ENCODE results near the gene PNPLA2.

Gene PNPLA2

GRCh38 chr11:842370-843002 lies 23.8 kb downstream of the PNPLA2 start, which contains the start of the genes POLR2L and TSPAN4:
TSS of gene POLR2L (minus strand) at chr11:842529. CDS start at chr11:842508, 21 bp downstream.
TSS of gene TSPAN4 (plus strand) at chr11:842852. CDS start at chr11:850305, 7,453 bp downstream.
- DNase-seq (ENCODE audit: low read depth in 1 of 2, low spot score in 1 of 2), result peak; percentile 77 to 88

GRCh38 chr11:843086-843734 lies 24.5 kb downstream of the PNPLA2 start:
- DNase-seq (ENCODE audit: low read depth in 1 of 2, low spot score in 1 of 2), result no peak

GRCh38 chr11:843818-844692 lies 25.3 kb downstream of the PNPLA2 start:
- DNase-seq (ENCODE audit: low read depth in 1 of 2, low spot score in 1 of 2), result no peak

GRCh38 chr11:844693-845644 lies 26.3 kb downstream of the PNPLA2 start:
- no peak for DNase-seq (ENCODE audit: low read depth in 1 of 2, low spot score in 1 of 2)

GRCh38 chr11:845872-846495 lies 27.3 kb downstream of the PNPLA2 start:
- no peak for DNase-seq (ENCODE audit: low read depth in 1 of 2, low spot score in 1 of 2)

- DNase-seq (ENCODE audit: low read depth in 1 of 2, low spot score in 1 of 2), result no peak
Measured at GRCh38 chr11:846496-847098, 27.9 kb downstream of the PNPLA2 start.

- no peak for DNase-seq (ENCODE audit: low read depth in 1 of 2, low spot score in 1 of 2)
Measured at GRCh38 chr11:847876-848275, 29.2 kb downstream of the PNPLA2 start.

GRCh38 chr11:848380-848931 lies 29.7 kb downstream of the PNPLA2 start:
- peak; percentile 32 to 56 for DNase-seq (ENCODE audit: low read depth in 1 of 2, low spot score in 1 of 2)

- no peak for DNase-seq (ENCODE audit: low read depth in 1 of 2, low spot score in 1 of 2)
Measured at GRCh38 chr11:849104-849824, 30.6 kb downstream of the PNPLA2 start.

- no peak for DNase-seq (ENCODE audit: low read depth in 1 of 2, low spot score in 1 of 2)
Measured at GRCh38 chr11:849951-850774, 31.4 kb downstream of the PNPLA2 start.

GRCh38 chr11:850775-851763 lies 32.4 kb downstream of the PNPLA2 start:
- DNase-seq (ENCODE audit: low read depth in 1 of 2, low spot score in 1 of 2), result no peak

GRCh38 chr11:852762-853161 lies 34.0 kb downstream of the PNPLA2 start:
- DNase-seq (ENCODE audit: low read depth in 1 of 2, low spot score in 1 of 2), result no peak

GRCh38 chr11:853682-854448 lies 35.2 kb downstream of the PNPLA2 start:
- DNase-seq (ENCODE audit: low read depth in 1 of 2, low spot score in 1 of 2), result no peak

- no peak for DNase-seq (ENCODE audit: low read depth in 1 of 2, low spot score in 1 of 2)
Measured at GRCh38 chr11:854601-855329, 36.1 kb downstream of the PNPLA2 start.

- no peak for DNase-seq (ENCODE audit: low read depth in 1 of 2, low spot score in 1 of 2)
Measured at GRCh38 chr11:855330-855674, 36.6 kb downstream of the PNPLA2 start.

Measured in stimulated activated CD4-positive, alpha-beta T cell treated with anti-CD3 and anti-CD28 coated beads, Interleukin-15, amount 100 ng/mL, for 1 hour (primary cell).